HepG2 (cell line): ENCODE data around the gene COPS6. TPM values are rescaled to one million over a fixed set of nuclear protein-coding genes. Genes with fewer than 3 reads are reported as not detected.

Source experiments
- ATAC-seq: fragments of 200-7000 bp; cut with Tn5 transposase; 3 replicates; pipeline ENCODE4 v1.9.1; 2020; ENCODE audit warnings: mild to moderate bottlenecking, moderate library complexity
- BruUV-seq: library from RNA; stranded (reverse); fragments of 400-500 nt; replicated peaks from 2 replicates; lab custom pipeline; 2021; lab: Mats Ljungman, UMichigan
- CTCF ChIA-PET: fragments of 300-600 bp; formaldehyde crosslinking; extraction: SDS; loops from one replicate; lab custom pipeline; 2021; ENCODE audit warnings: low total read pairs, inconsistent platforms, low intra/inter-chr PET ratio; lab: Yijun Ruan, JAX
- POLR2A ChIA-PET: fragments of 350-600 bp; sonication (Branson Sonifier 250); formaldehyde crosslinking; loops from one replicate; lab custom pipeline; 2020; ENCODE audit warnings: antibody characterized with exemption, inconsistent platforms; lab: Yijun Ruan, JAX
- DNase-seq: peaks from one replicate; pipeline ENCODE4 v3.0.0-alpha.2; 2015; ENCODE audit warnings: low spot score
- FAIRE-seq: peaks from 3 replicates; lab custom pipeline; 2011; peaks lifted over from hg19 to GRCh38; lab: Jason Lieb, UNC
- H2AFZ ChIP-seq: one replicate; pipeline ENCODE4 v1.6.1; 2011; ENCODE audit warnings: low read length, inconsistent platforms
- H3K27ac ChIP-seq: fragments of 300-600 bp; 3 replicates; pipeline ENCODE4 v1.8.0; 2011; ENCODE audit warnings: mixed run types, mild to moderate bottlenecking, mixed read lengths, low read length, inconsistent platforms; ENCODE audit not compliant: insufficient read depth; ENCODE audit errors: extremely low read length
- H3K27me3 ChIP-seq, 2 experiments: fragments of 200-600 bp in 1 of 2; 2 replicates in 1 of 2; 3 replicates in 1 of 2; pipeline versions ENCODE4 v1.6.0 to v1.8.0; 2011; ENCODE audit warnings: low read length in 2 of 2, mild to moderate bottlenecking in 2 of 2, moderate library complexity in 2 of 2, inconsistent platforms in 1 of 2; ENCODE audit not compliant: insufficient read depth in 2 of 2, control insufficient read depth in 1 of 2
- H3K36me3 ChIP-seq, 2 experiments: fragments of 200-600 bp in 1 of 2; replicated peaks in 1 of 2; 2 replicates in 1 of 2; 3 replicates in 1 of 2; pipeline versions ENCODE4 v1.5.1 to v1.8.0; 2011; ENCODE audit warnings: low read length in 2 of 2, inconsistent platforms in 1 of 2; ENCODE audit not compliant: insufficient read depth in 2 of 2, control insufficient read depth in 1 of 2
- H3K4me1 ChIP-seq: 2 replicates; pipeline ENCODE4 v1.5.1; 2012; ENCODE audit warnings: low read length, inconsistent platforms; ENCODE audit not compliant: insufficient read depth
- H3K4me2 ChIP-seq: 2 replicates; pipeline ENCODE4 v1.6.0; 2011; ENCODE audit warnings: low read depth, low read length, inconsistent platforms
- H3K4me3 ChIP-seq, 3 experiments: fragments of 200-600 bp in 1 of 3; sonication (generic), shearing (Covaris generic) in 1 of 3; replicated peaks in 1 of 3; 2 replicates each; pipeline ENCODE4 v1.5.1; 2011 to 2016; ENCODE audit warnings: low read length in 3 of 3, inconsistent platforms in 2 of 3, low read depth in 2 of 3, mild to moderate bottlenecking in 2 of 3, control low read depth in 1 of 3, mixed read lengths in 1 of 3; ENCODE audit not compliant: insufficient read depth in 1 of 3
- H3K79me2 ChIP-seq: one replicate; pipeline ENCODE4 v1.6.1; 2011; ENCODE audit warnings: low read length, inconsistent platforms; ENCODE audit not compliant: insufficient read depth
- H3K9ac ChIP-seq: 2 replicates; pipeline ENCODE4 v1.6.0; 2011; ENCODE audit warnings: mild to moderate bottlenecking, low read depth, low read length, inconsistent platforms; ENCODE audit not compliant: insufficient read depth
- H3K9me3 ChIP-seq: 2 replicates; pipeline ENCODE4 v1.5.1; 2012; ENCODE audit warnings: mild to moderate bottlenecking, low read length
- H4K20me1 ChIP-seq: 2 replicates; pipeline ENCODE4 v1.6.0; 2011; ENCODE audit warnings: inconsistent platforms, mild to moderate bottlenecking, low read length, moderate library complexity; ENCODE audit not compliant: insufficient read depth
- ERF ChIP-seq: IDR thresholded peaks from 2 replicates; pipeline ENCODE4 v1.6.1; 2018; ENCODE audit warnings: missing biosample characterization, missing genetic modification reagents
- GTF3A ChIP-seq: sonication (generic); formaldehyde crosslinking; conservative IDR thresholded peaks from 2 replicates; pipeline ENCODE4 v1.4.0; 2020; ENCODE audit warnings: mild to moderate bottlenecking, missing genetic modification reagents
- KLF12 ChIP-seq: sonication (generic); formaldehyde crosslinking; IDR thresholded peaks from 2 replicates; pipeline ENCODE4 v1.4.0; 2020; ENCODE audit warnings: missing genetic modification reagents, borderline replicate concordance
- RBM22 ChIP-seq: fragments of 200-400 bp; formaldehyde crosslinking; optimal IDR thresholded peaks from 2 replicates; pipeline ENCODE3; 2017; ENCODE audit warnings: mild to moderate bottlenecking, low read length, moderate library complexity
- SAP130 ChIP-seq: IDR thresholded peaks from 2 replicates; pipeline ENCODE4 v1.6.1; 2016; ENCODE audit warnings: low read depth
- SOX5 ChIP-seq: IDR thresholded peaks from 2 replicates; pipeline ENCODE4 v1.6.1; 2016; ENCODE audit warnings: borderline replicate concordance
- ZBTB7A ChIP-seq: sonication (generic); formaldehyde crosslinking; IDR thresholded peaks from 2 replicates; pipeline ENCODE4 v1.8.0; 2022; ENCODE audit warnings: mild to moderate bottlenecking, missing genetic modification reagents
- ZFP90 ChIP-seq: sonication (generic); formaldehyde crosslinking; IDR thresholded peaks from 2 replicates; pipeline ENCODE4 v1.8.0; 2022; ENCODE audit warnings: missing genetic modification reagents, mild to moderate bottlenecking, inconsistent platforms, borderline replicate concordance
- ZNF282 ChIP-seq: fragments of 450-650 bp; IDR thresholded peaks from 2 replicates; pipeline ENCODE4 v1.6.1; 2018; ENCODE audit not compliant: partially characterized antibody
- ZNF292 ChIP-seq: sonication (generic); formaldehyde crosslinking; IDR thresholded peaks from 2 replicates; pipeline ENCODE4 v1.8.1; 2022; ENCODE audit warnings: mild to moderate bottlenecking, low read depth, missing genetic modification reagents, borderline replicate concordance
- ZNF367 ChIP-seq: sonication (generic); formaldehyde crosslinking; IDR thresholded peaks from 2 replicates; pipeline ENCODE4 v1.4.0; 2020; ENCODE audit warnings: missing genetic modification reagents, borderline replicate concordance
- ZNF383 ChIP-seq: sonication (generic); formaldehyde crosslinking; IDR thresholded peaks from 2 replicates; pipeline ENCODE4 v1.4.0; 2020; ENCODE audit warnings: missing genetic modification reagents, mild to moderate bottlenecking, borderline replicate concordance
- ZNF543 ChIP-seq: sonication (generic); formaldehyde crosslinking; IDR thresholded peaks from 2 replicates; pipeline ENCODE4 v1.4.0; 2020; ENCODE audit warnings: mild to moderate bottlenecking, missing genetic modification reagents
- ZNF652 ChIP-seq: IDR thresholded peaks from 2 replicates; pipeline ENCODE4 v1.6.1; 2016; ENCODE audit warnings: low read depth, borderline replicate concordance
- ZNF781 ChIP-seq: sonication (generic); formaldehyde crosslinking; IDR thresholded peaks from 2 replicates; pipeline ENCODE4 v1.5.1; 2020; ENCODE audit warnings: borderline replicate concordance, mild to moderate bottlenecking, missing genetic modification reagents; ENCODE audit errors: not compliant biosample characterization
- ZSCAN5A ChIP-seq: sonication (generic); formaldehyde crosslinking; IDR thresholded peaks from 2 replicates; pipeline ENCODE4 v1.8.0; 2022; ENCODE audit warnings: mild to moderate bottlenecking, missing genetic modification reagents, borderline replicate concordance
- ZZZ3 ChIP-seq: sonication (generic); formaldehyde crosslinking; IDR thresholded peaks from 2 replicates; pipeline ENCODE4 v1.4.0; 2020; ENCODE audit warnings: missing genetic modification reagents, mild to moderate bottlenecking, borderline replicate concordance
- WGBS: methylation state at CpG from one replicate; pipeline ENCODE4 v1.1.6; 2017; ENCODE audit warnings: low lambda C conversion rate; 5-methylcytosine and 5-hydroxymethylcytosine counted together
- in situ Hi-C: cut with HindIII; loops from 2 replicates; pipeline ENCODE4 v1.10.0; 2017; ENCODE audit warnings: low pct_unique_long_range_greater_than_20kb; ENCODE audit not compliant: extremely low pct_ligation_motif_present
- intact Hi-C: fragments of 100-400 bp; cut with micrococcal nuclease; formaldehyde crosslinking; loops from one replicate; pipeline ENCODE4 v1.10.0; 2022; ENCODE audit not compliant: unreplicated experiment
- polyA plus RNA-seq, 8 experiments: library from polyadenylated mRNA; depleted of rRNA in 3 of 8; stranded (reverse) in 7 of 8; unstranded in 1 of 8; fragments of >200 nt; fragmentation: Illumina TruSeq in 4 of 8; extraction: Trizol in 4 of 8; gene quantifications; 2 replicates each; pipeline versions ENCODE4 v1.2.1 to v1.2.3, GENCODE V29; 2011 to 2016; ENCODE audit warnings: low read depth in 4 of 8, missing spikeins in 1 of 8, mixed read lengths in 1 of 8; ENCODE audit not compliant: insufficient read depth in 1 of 8
- total RNA-seq, 5 experiments: library from RNA; depleted of rRNA; stranded (reverse); fragments of >200 nt; fragmentation: Illumina TruSeq; extraction: Trizol; gene quantifications; 2 replicates each; pipeline ENCODE4 v1.2.3, GENCODE V29; 2016; ENCODE audit warnings: low read depth in 1 of 5
- TF ChIP-seq, protein P1 (sequence below): sonication (generic); formaldehyde crosslinking; conservative IDR thresholded peaks from 2 replicates; pipeline ENCODE4 v1.4.0; 2020; ENCODE audit warnings: missing genetic modification reagents
- TF ChIP-seq, protein P2 (sequence below): sonication (generic); formaldehyde crosslinking; IDR thresholded peaks from 2 replicates; pipeline ENCODE4 v1.8.0; 2022; ENCODE audit warnings: low read depth, missing genetic modification reagents

Gene COPS6
- total and polyA plus RNA-seq, 2 of the 13 experiments (the other 11 are each of a cell fraction or from before 2014, with no cell fraction given): 33.4 to 117 TPM

DNA sequence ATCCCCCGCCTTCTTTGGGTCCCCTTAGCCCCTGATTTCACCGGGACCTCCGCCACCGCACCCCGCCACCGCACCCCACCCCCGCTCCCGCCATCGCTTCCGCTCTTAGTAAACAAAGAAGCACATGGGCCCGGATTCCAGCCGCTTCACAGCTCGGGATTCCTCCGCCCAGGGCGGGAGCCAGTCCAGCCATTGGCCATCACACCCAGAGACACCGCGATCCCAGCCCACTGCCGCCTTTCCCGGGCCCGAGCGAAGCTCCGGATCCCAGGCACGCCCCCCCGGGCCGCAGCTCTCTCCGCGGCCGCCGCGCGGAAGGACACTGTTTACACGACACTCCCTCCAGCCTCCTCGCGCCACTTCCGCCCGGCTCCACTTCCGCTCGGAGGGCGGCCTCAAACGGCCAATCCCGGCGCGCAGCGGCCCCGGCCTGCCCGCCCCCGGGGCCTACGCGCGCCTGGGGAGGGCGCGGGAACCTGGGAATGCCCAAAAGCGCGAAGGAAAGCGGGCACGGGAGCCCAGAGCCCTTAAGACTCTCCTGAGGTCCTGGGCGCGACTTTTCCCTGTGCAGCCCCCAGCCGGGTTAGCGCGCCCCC is 11.7 kb downstream of the COPS6 start:
- under 1% methylated on average over 28 of the region's 61 CpGs for WGBS
- Histone ChIP-seq H3K4me1 (peaks cover 22% of the 10 kb centered on the region), H3K9me3 (no peaks in the 10 kb centered on the region), H3K27me3 (no peaks in the 10 kb centered on the region), H3K36me3 (peaks cover 29 to 40% of the 10 kb centered on the region in 2 experiments), H2AFZ (no peak overlapping the region), H3K9ac (peak overlapping the region; percentile 92), H3K4me3 (peak overlapping the region; percentile 85 to 99 (median 86)), H3K79me2 (peaks cover 23% of the 10 kb centered on the region), H4K20me1 (no peaks in the 10 kb centered on the region; the same call in 1 of the 2 replicates), H3K27ac (peak overlapping the region; percentile 95), H3K4me2 (peak overlapping the region; percentile 85)
- in situ Hi-C loops (no loop called here), intact Hi-C loops (loop anchor here (2.0 kb wide), 1 partner anchor 18 kb away; the partner anchor contains the start of genes CNPY4 and TAF6)
- DNase-seq (peak; percentile 89), FAIRE-seq (peak; percentile 43), ATAC-seq (peak; percentile 87)
- ChIA-PET POLR2A (interaction anchor here (0.7 to 3.5 kb wide), 20 partner anchors 9 to 344 kb away, joined by 3 to 48 read pairs (median 9); partner anchors contain the start of genes AZGP1, CNPY4, COPS6 and LAMTOR4), CTCF (no interaction called here)
- TSS peak; percentile 1 for BruUV-seq
- TF ChIP-seq ZFP90 (CRISPR knock-in tag): no peak; the same call in 1 of the 2 replicates
- TF ChIP-seq ZNF383 (CRISPR knock-in tag): 0 out of 2 replicates have a peak, but pooled peaks have one; percentile 56
- TF ChIP-seq ZNF652: no peak
- peak; percentile 78; the same call in 1 of the 2 replicates for TF ChIP-seq ERF (CRISPR knock-in tag)
- TF ChIP-seq ZNF543: peak; percentile 90
- no peak for TF ChIP-seq GTF3A (CRISPR knock-in tag)
- TF ChIP-seq, protein P1, sequence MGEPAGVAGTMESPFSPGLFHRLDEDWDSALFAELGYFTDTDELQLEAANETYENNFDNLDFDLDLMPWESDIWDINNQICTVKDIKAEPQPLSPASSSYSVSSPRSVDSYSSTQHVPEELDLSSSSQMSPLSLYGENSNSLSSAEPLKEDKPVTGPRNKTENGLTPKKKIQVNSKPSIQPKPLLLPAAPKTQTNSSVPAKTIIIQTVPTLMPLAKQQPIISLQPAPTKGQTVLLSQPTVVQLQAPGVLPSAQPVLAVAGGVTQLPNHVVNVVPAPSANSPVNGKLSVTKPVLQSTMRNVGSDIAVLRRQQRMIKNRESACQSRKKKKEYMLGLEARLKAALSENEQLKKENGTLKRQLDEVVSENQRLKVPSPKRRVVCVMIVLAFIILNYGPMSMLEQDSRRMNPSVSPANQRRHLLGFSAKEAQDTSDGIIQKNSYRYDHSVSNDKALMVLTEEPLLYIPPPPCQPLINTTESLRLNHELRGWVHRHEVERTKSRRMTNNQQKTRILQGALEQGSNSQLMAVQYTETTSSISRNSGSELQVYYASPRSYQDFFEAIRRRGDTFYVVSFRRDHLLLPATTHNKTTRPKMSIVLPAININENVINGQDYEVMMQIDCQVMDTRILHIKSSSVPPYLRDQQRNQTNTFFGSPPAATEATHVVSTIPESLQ (CRISPR knock-in tag): no peak
- 0 out of 2 replicates have a peak, but pooled peaks have one; percentile 2 for TF ChIP-seq ZBTB7A (CRISPR knock-in tag)
- peak; percentile 87; the same call in 1 of the 2 replicates for TF ChIP-seq ZZZ3
- TF ChIP-seq ZNF282: no peak
- peak; percentile 98 for TF ChIP-seq SAP130 (CRISPR knock-in tag)
- no peak for TF ChIP-seq RBM22
- TF ChIP-seq ZNF781 (CRISPR knock-in tag): no peak
- TF ChIP-seq KLF12 (CRISPR knock-in tag): peak; percentile 73; the same call in 1 of the 2 replicates
- TF ChIP-seq SOX5 (CRISPR knock-in tag): peak; percentile 47; the same call in 1 of the 2 replicates
- no peak for TF ChIP-seq ZNF292
- TF ChIP-seq, protein P2, sequence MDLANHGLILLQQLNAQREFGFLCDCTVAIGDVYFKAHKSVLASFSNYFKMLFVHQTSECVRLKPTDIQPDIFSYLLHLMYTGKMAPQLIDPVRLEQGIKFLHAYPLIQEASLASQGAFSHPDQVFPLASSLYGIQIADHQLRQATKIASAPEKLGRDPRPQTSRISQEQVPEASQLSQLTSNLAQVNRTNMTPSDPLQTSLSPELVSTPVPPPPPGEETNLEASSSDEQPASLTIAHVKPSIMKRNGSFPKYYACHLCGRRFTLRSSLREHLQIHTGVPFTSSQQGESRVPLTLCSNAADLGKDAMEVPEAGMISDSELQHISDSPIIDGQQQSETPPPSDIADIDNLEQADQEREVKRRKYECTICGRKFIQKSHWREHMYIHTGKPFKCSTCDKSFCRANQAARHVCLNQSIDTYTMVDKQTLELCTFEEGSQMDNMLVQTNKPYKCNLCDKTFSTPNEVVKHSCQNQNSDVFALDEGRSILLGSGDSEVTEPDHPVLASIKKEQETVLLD (CRISPR knock-in tag): peak; percentile 93
- TF ChIP-seq ZSCAN5A (CRISPR knock-in tag): no peak
- TF ChIP-seq ZNF367 (CRISPR knock-in tag): no peak
